Activated gamma-delta T cell treated with Interleukin-2 at 50 U/mL for 16 hours (primary cell): ENCODE measurements around the gene CRIP1.

Experiments used
- DNase-seq: peaks from one replicate; pipeline ENCODE4 v3.0.0-alpha.2; 2020

CRIP1 gene, protein sequence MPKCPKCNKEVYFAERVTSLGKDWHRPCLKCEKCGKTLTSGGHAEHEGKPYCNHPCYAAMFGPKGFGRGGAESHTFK

DNA sequence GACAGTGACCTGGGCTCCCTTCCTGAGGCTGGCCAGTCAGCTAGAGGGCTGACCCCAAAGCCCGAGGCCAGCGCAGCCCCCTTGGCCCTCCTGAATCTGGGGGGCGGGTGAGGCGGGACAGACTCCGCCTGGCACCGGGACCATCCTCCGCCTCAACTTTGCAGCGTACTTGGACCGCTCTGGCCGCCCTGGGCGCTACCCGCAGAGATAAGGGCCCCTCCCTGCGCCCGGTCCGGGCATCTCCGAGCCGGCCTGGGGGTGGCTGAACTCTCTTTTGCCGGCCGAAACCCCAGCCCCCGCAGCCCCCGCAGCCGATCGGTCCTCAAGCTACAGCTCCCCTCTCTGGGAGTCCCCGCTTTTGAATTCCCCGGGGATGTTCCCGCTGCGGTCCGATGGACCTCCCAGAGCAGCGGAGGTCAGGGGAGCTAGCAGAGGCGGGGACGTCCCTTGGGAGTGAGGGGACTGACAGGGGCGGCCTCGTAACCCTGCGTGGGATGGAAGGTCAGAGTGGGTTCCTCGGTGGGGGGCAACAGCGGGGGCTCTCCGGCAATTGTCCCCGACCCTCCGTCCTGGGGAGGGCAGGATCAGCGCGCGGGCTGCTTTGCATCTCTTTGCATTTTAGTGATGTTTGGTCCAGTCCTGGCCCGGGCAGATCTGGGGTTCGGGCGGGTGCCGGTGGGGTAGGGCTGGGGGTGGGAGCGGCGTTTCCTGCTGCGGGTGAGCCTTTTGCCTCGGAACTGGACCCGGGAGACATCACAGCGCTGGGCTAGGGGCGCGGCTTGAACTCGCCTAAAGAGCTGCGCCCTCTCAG lies at the start of gene CRIP1:
CRIP1 (plus strand) TSS at position 724 of the 811 bp plus-strand sequence. CDS start 374 bp downstream, outside the sequence.
- DNase-seq, result no peak

DNA sequence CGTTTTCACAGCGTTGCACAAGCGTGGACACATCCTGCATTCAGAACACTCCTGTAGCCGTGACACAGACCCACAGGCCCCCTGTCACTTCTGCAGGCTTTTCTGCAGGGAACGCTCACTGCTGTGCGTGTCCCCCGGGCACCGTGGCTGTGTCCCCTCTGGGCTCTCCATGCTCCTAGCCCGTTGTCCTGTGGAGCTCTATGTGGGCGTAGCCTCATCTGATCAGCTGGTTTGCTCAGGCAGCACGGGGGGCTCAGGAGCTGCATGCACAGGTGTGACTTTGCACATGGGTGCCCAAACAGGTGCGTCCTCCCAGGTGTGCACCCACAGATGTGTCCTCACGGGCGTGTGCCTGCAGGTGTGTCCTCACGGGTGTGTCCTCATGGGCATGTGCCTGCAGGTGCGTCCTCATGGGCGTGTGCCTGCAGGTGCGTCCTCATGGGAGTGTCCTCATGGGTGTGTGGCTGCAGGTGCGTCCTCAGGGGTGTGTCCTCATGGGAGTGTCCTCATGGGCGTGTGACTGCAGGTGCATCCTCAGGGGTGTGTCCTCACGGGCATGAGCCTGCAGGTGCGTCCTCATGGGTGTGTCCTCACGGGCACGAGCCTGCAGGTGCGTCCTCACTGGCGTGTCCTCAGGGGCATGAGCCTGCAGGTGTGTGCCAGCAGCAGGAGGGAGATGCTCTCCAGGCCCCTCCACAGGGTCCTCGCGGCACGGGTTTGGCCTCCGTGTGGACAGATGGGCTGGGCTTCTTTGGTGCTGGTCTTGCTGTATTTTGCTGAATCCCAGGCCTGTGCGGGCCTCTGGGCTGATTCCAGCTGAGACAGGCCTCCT lies 49.6 kb upstream of the CRIP1 start:
- no peak for DNase-seq

DNA sequence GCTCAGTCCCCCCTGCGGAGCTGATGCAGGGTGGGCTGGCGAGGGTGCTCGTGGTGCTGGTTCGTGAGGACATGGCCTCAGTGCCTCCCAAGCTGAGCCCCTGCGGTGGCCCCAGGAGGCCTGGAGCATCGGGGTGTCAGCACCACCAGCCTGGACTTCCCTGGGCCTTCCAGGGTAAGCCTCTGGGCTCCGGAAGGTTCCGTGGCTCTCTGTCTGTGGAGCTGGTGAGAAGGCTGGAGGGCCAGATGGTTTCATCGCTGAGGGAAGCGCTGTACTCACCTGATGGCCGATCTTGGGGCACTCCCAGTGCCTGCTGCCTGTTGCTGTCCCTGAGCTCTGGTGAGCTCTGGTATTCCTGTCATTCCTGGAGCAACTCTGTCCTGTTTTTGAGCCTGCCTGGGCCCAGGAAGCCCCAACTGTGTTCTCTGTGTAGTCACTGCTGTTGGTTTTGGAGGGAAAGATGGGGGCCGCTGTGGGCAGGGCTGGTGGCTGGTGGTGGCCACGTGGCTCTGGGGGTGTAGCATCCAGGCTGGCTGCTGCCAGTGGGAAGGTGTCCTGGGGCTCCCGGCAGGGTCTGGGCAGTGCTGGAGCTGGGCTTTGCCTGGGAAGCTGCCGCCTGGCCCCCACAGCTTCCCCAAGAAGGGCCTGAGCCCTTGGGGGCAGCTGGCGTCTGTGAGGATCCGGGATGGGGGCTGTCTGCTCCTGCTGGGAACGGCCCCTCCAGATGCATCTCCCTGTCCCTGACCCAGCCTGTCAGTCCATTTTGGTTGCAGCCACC lies 48.8 kb upstream of the CRIP1 start:
- DNase-seq, result no peak

DNA sequence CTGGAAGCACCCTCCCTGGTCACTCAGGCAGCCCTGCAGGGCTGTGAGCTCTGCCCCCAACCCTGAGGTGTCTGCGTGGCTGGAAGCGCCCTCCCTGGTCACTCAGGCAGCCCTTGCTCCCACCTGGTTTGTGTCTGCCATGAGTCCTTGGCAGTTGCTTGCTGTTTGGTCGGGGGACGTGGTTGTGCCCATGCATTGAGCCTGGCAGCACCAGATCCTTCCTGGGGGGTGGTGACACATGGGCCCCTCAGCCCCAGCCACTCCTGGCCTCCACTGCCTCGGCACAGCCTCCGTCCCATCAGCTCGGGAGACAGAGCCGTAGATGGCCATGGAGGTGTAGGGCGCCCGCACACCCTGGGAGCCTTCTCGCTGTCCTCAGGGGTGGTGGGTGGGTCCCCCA lies 47.5 kb upstream of the CRIP1 start:
- no peak for DNase-seq

DNA sequence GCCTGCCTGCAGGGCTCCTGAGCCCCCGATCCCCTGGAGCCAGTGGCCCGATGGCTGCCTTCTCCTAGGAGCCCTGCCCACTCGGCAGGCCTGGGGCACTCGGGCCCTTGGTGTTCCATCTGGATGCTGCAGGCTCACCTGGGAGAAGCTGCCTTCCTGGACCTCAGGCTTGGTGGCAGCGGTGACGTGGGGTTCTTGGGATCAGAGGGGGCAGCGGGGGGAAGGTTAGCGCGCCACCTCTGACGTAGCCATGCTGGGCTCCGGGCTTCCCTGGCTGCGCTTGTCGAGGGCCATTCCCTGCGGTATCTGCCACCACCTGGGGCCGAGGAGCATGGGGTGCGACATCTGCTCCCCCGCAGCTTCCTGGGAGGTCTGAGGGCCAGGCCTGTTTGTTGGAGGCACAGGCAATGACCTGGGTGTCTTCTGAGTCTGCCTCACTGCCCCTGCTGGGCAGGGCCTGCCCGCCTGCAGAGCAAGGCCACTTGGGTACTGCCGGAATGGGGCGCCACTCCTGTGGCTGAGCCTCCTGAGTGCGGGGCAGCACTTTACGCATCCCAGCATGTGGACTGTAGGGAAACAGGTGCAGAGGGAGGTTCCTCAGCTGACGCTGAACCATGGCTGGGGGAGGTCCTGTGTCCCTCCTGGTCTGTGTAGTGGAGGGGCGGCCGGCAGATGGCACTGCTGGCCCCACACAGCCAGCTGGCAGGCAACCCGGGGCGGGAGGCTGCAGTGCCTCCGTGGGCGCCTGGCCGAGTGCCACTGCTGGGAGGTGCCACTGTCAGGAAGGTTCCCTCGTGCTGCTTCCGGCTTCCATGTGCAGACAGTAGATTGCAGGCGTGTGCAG lies 46.8 kb upstream of the CRIP1 start:
- DNase-seq, result no peak

DNA sequence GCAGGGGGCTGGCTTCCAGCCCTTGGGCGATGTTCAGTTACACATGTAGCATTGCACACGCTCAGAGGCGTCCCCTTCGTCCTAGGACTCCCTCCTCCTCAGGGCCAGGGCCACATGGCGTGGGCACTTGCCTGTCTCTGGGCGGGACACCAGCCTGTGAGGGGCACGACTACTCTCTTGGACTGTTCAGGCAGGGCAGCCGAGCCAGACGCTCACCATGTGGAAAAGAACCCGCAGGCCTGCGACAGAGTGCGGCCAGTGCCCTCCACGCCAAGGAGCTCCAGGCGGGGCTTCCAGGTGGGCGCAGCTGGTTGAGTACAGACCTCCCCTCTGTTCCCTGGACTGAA lies 46.2 kb upstream of the CRIP1 start:
- DNase-seq, result no peak

DNA sequence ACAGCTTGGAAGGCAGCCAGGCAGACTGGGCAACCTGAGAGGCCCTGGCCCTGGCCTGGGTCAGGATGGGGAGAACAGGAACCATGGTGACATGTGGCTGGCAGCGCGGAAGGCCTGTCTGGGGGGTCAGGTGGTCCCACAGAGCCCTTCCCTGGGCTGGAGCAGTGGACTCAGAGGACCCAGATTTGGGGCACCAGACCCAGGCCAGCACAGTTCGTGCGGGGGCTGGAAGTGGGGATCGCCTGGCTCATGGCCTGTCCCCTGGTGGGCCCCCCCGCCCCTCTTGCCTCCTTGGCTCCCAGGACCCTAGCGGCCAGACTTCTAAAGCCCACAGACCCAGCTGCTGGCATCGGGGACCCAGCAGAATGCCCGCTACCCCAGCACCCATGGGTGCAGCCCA lies 45.7 kb upstream of the CRIP1 start:
- no peak for DNase-seq

DNA sequence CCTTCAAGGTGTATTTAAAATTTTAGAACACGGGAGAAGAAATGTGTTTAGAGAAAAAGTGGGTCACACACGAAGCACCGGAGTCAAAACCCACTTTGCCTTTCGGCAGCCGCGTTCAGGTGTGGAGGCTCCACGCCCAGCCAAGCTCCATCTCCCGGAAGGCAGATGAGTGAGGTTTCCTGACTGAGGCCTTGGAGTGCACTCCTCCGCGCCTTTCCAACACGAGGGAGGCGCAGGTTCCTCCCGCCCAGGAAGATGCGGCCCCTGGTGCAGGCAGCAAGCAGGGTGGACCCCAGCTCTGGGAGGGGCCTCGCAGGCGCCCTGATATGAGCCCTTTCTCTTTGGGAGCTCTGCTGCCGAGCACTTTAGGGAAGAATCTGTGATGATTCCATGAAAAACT lies 44.6 kb upstream of the CRIP1 start:
- DNase-seq, result no peak

DNA sequence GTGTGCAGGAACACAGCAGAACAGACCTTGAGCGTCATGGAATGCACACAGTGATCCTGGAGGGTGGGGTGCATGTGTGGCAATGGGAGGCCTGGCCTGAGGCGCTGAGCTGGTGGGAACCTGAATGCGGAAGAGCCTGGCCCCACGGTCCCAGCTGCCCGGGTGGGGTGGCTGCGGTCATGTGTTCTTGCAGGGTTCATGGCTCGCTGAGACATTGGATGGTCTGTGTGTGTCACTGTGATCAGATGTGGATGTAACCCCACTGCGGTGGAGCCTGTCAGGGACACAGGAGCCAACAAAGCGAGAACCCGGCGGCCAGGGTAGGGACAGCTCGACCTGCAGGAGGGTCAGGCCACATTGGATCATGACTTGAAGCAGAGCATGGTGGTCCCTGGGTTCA lies 43.9 kb upstream of the CRIP1 start:
- DNase-seq, result no peak

DNA sequence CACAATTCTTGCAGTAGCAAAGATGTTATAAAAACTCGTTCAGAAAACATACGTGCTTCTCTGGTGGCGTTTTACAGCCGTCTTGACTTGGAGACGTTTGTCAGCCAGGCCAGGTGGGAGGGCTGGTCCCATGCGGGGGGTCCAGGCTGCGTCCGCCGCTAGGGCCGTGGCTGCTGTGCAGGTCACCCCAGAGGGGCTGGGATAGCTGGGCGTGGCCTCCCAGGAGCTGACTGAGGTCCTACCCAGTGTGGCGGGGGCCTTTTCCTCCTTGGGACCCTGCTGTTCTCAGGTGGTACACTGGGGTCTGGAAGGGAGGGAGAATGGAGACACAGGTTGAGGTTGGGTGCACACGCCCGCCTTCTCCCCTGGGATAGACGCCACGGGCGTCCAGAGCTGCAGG lies 41.8 kb upstream of the CRIP1 start:
- DNase-seq, result no peak

DNA sequence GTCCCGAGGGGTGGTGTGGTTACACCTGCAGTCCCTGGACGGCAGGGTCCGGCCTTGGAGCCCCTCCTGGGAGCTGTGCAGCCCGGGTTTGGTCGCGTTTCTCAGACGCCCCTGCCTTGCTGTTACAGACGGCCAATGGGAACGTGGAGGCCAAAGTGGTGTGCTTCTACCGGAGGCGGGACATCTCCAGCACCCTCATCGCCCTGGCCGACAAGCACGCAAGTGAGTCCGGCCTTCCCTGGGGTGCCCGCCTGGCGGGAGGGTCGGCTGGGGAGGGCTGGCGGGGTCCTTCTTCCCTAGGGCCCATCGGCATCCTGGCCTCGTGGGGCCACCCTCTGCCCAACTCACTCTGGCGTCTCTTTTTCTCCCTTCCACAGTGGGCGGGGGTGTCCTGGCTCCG lies 41.4 kb upstream of the CRIP1 start:
- no peak for DNase-seq

DNA sequence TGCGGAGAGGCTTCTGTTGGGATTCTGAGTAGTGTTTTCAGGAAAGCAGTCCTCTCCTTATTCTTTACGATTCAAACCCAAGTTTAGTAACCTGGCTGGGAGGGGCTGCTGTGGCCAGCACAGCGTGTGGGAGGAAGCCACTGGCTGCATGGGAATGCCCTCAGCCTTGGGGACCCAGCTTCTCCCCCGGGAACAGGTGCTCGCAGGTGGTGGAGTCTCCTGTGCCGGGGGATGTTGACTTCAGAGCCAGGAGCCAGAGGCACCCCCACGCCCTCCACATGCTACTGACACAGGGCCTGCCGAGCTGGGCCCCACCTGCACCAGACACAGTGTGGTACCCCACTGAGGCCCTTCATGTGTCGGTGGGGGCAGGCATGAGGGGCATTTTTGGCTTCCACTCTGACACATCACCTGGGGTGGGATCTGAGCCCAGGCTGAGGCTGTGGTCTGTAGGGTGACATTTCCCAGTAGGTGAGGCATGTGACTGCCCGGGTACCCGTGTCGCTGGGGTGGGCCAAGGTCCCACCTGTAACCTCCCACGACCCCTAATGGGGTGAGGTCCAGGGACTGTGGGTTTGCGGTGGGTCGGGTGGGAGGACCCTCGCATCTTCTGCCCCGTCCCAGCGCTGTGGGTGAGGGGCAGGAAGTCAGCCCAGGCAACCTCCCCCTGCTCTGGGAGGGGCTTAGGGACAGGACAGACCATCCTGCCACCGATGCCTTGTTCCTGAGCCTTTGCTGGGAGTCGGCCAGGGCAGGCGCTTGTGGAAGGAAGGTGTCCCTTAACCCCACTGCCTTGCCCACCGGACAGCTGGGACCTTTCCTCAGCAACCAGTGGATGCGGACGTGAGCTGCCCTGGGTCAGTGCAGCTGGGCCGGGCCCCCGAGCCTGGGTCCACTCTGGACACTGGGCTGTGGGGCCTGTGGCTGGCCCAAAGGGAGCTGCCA lies 40.5 kb upstream of the CRIP1 start:
- no peak for DNase-seq

DNA sequence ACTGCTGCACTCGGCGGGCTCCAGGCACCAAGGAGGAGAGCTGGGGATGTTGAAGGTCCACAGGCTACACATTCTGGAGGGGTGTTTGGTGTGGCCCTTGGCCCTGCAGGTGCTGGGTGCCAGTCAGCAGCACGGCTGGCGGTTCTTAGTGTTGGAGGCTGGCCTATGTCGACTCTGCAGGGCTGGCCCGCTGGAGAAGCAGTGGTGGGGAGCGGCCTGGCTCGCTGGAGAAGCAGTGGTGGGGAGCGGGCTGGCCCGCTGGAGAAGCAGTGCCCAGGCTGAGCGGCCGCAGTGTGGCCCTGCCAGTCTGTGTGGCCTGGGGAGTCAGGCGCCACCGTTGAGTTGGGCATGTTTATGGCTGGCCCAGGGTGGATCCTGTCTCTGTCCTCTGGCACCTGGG lies 39.7 kb upstream of the CRIP1 start:
- no peak for DNase-seq

DNA sequence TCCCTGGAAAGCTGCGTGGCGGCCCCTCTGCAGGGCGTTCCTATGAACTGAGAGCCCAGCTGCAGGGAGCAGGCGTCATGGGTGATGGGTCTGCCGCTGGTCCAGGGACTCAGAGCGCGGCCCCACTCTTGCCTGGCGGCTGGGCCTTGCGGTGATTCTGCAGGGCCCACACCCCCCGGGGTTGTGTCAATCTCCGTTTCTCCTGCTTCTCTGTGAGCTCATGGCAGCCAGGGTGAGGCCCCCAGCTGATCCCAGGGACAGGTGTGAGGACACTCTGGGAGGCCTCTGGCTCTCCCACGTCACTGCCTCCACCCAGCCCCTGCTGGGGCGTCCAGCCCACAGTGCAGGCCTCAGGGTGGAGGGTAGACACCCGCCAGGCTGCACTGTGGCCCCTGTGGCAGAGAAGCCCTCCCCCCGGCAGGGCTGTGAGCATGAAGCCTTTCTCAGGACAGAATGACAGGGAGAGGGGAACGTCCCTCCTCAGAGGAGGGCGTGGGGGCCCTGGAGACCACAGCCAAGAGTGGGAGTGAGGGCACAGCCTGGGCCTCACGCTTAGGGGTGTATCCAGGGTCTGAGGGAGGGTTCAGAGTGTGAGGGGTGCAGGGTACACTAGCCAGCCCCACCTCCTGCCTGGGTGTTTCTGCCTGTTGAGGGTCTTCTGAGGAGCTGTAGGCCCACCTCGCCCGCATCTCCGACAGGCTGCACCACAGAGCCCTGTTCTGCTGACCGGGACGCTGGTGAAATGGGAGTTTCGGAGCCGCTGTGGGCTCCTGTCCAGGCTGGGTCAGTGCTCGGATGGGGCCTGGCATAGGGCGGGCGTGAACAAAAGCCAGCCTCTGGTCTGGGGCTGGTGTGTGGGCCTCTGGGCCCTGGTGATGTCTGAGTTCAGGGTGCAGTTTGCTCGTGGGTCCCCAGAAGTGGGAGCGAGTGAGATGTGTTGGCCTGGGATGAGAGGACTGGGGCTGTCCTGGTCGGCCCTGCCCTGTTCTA lies 38.7 kb upstream of the CRIP1 start:
- DNase-seq, result no peak

DNA sequence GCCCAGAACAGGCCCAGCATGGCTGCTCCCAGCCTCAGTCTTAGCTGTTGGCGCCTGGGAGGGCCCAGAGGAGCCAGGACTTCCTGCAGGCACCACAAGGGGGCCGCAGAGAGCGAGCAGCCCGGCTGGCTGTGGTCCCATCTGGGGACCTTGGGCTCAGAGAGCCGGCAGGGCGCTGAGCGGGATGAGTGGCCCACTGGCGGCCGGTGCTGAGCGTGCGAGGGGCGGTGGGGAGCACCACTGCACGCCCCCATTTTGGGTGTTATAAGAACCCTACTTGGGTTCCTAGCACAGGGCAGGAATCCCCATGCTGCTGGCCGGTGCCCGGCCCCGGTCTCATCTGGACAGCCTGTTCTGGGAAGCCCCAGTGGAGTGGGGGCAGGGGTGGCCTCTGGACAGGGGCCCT lies 38.0 kb upstream of the CRIP1 start:
- DNase-seq, result peak; percentile 56

DNA sequence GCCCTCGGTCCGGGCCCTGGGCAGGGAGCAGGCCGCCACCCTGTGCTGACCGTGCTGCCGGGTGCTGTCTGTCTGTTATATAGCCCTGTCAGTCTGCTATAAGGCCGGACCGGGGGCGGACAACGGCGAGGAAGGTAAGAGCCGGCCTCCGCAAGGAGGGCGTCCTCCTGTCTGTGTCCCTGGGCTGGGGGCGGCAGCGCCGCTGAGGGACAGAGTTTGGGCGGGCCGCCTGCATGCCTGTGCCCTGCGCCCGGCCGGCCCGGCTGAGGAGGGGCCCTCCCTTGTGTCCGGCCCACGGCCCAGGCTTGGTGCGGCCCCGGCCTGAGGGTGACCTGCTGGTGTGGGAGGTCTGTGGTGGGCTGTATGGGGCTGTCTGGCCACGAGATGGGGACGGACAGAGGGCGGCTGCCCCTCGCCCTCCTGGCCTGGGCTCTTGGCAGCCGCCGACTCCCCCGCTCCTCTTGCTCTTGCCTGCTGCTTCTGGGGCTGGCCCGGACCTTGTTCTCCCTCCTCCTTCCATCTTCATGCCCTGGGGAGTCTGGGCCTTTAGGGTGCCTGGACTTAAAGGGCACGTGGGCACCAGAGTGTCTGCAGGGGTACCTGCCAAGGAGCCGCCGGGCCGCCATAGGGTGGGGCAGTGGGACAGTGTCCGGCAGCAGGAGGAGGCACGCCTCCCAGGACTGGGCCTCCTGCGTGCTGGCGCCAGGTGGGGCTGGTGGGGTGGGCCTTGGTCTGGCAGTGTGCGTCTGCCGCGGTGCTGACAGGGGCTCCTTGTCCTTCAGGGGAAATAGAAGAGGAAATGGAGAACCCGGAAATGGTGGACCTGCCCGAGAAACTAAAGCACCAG lies 37.2 kb upstream of the CRIP1 start:
- DNase-seq, result no peak

DNA sequence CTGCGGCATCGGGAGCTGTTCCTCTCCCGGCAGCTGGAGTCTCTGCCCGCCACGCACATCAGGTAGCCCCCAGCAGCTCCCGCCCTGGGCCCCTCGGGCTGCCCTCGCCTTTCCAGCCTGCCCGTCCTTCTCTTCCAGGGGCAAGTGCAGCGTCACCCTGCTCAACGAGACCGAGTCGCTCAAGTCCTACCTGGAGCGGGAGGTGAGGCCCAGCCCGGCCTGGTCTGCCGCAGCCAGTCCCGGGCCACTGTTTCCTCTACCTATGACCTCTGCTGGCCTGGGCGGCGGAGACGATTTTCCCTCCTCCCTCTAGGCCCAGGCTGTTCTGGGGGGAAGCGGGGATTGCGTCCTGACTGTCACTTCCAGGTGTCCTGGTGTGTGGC lies 36.6 kb upstream of the CRIP1 start:
- DNase-seq, result no peak

DNA sequence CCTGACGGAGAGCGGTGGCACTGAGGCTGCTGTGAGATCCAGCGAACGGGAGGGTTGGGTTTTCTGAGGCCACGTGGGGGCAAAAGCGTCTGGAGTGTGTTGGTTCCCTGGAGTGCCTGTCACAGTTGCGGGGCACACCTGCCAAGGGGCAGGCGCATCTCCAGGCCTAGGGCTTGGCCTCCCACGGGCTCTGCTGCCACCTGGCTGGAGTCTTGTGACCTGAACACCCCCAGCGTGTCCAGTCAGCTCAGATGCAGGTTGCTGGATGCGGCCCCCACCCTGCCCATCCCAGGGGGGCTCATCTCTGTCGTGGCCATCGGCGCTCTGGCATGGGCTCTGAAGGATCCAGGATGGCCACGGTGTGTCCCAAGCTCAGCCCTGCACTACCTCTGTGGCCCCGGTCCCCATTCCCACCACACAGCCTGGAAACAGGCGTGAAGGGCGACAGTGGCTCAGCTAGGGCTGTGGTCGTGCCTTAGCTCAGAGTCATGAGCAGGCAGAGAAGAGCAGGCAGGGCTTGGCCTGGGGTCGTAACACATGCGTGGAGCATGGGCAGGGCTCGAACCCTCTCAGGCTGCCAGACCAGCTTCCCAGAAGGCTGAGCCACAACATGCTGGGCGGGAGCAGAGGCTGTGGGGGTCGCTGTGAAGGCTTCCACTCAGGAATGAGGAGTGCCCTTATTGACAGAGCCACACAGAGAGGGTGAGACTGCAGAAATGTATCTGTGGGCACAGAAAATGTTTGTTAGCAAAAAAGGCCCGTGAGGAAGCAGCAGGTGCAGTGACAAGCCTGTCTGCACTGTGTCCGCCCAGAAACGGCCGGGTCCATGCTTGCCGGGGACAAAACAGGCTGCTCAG lies 35.6 kb upstream of the CRIP1 start:
- no peak for DNase-seq
